ENCODE results near the gene RGS1.

The RGS1 gene

DNA sequence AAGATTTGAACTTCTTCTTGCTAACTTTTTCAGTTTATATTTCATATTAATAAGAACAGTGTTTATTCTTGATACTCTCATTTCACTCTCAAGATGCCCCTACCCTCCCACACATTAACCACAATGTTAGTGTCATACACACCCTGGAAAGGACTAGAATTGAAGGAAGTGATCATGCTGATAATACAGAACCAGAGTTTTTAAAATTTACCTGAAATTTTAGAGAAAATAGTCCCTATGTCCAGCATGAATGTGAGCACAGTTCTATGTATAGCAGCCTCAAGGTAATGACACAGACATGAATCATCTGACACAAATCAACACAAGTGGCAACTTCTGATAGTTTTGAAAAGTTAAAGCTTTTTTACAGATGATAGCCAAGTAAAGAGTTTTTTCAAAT lies 26.0 kb downstream of the RGS1 start:
- TF ChIP-seq RAD21 (IDR thresholded peaks at IDR 0.05; ENCODE audit: low read depth) (no peak), ZBTB7A (IDR thresholded peaks at IDR 0.05; ENCODE audit: low read depth) (no peak), CEBPB (IDR thresholded peaks at IDR 0.05) (no peak), TCF12 (IDR thresholded peaks at IDR 0.05; ENCODE audit: low read depth) (no peak), TAF1 (IDR thresholded peaks at IDR 0.05; ENCODE audit: low read depth) (no peak), YY1 (IDR thresholded peaks at IDR 0.05; ENCODE audit: low read depth) (no peak), EP300 (IDR thresholded peaks at IDR 0.05; ENCODE audit: borderline replicate concordance) (no peak), EGR1 (IDR thresholded peaks at IDR 0.05) (no peak)
- TF ChIP-seq, protein P1, sequence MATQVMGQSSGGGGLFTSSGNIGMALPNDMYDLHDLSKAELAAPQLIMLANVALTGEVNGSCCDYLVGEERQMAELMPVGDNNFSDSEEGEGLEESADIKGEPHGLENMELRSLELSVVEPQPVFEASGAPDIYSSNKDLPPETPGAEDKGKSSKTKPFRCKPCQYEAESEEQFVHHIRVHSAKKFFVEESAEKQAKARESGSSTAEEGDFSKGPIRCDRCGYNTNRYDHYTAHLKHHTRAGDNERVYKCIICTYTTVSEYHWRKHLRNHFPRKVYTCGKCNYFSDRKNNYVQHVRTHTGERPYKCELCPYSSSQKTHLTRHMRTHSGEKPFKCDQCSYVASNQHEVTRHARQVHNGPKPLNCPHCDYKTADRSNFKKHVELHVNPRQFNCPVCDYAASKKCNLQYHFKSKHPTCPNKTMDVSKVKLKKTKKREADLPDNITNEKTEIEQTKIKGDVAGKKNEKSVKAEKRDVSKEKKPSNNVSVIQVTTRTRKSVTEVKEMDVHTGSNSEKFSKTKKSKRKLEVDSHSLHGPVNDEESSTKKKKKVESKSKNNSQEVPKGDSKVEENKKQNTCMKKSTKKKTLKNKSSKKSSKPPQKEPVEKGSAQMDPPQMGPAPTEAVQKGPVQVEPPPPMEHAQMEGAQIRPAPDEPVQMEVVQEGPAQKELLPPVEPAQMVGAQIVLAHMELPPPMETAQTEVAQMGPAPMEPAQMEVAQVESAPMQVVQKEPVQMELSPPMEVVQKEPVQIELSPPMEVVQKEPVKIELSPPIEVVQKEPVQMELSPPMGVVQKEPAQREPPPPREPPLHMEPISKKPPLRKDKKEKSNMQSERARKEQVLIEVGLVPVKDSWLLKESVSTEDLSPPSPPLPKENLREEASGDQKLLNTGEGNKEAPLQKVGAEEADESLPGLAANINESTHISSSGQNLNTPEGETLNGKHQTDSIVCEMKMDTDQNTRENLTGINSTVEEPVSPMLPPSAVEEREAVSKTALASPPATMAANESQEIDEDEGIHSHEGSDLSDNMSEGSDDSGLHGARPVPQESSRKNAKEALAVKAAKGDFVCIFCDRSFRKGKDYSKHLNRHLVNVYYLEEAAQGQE (IDR thresholded peaks at IDR 0.05; ENCODE audit: low read depth) = no peak
- TF ChIP-seq, protein P2, sequence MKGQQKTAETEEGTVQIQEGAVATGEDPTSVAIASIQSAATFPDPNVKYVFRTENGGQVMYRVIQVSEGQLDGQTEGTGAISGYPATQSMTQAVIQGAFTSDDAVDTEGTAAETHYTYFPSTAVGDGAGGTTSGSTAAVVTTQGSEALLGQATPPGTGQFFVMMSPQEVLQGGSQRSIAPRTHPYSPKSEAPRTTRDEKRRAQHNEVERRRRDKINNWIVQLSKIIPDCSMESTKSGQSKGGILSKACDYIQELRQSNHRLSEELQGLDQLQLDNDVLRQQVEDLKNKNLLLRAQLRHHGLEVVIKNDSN (IDR thresholded peaks at IDR 0.05) = no peak
- TF ChIP-seq, protein P3, sequence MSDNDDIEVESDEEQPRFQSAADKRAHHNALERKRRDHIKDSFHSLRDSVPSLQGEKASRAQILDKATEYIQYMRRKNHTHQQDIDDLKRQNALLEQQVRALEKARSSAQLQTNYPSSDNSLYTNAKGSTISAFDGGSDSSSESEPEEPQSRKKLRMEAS (IDR thresholded peaks at IDR 0.05) = no peak

DNA sequence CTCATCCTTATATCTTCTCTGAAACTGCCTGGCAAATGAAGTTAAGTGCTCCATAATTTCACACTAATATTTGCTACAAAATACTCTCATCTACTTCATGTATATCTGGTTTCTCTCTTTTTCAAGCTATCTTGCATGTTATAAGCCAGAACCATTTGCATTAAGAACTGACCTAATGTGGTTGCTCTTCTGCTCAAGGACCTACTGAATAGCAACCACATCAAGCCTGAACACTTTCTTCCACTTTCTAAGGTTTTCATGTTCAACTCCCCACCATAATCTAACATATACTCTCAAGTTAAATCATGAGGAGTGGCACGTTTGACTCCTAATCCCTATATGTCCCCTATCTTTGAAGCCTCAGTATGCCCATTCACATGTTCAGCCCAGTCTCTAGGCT lies 27.2 kb downstream of the RGS1 start:
- TF ChIP-seq ZBTB7A (IDR thresholded peaks at IDR 0.05; ENCODE audit: low read depth) (no peak), RAD21 (IDR thresholded peaks at IDR 0.05; ENCODE audit: low read depth) (no peak), TCF12 (IDR thresholded peaks at IDR 0.05; ENCODE audit: low read depth) (no peak), EP300 (IDR thresholded peaks at IDR 0.05; ENCODE audit: borderline replicate concordance) (no peak), TAF1 (IDR thresholded peaks at IDR 0.05; ENCODE audit: low read depth) (no peak), CREB1 (IDR thresholded peaks at IDR 0.05; ENCODE audit: low read depth) (no peak), FOXM1 (IDR thresholded peaks at IDR 0.05; ENCODE audit: borderline replicate concordance, low read depth) (no peak), NFIC (IDR thresholded peaks at IDR 0.05) (no peak), TEAD4 (IDR thresholded peaks at IDR 0.05) (no peak)
- TF ChIP-seq, protein P3 (IDR thresholded peaks at IDR 0.05) = no peak

DNA sequence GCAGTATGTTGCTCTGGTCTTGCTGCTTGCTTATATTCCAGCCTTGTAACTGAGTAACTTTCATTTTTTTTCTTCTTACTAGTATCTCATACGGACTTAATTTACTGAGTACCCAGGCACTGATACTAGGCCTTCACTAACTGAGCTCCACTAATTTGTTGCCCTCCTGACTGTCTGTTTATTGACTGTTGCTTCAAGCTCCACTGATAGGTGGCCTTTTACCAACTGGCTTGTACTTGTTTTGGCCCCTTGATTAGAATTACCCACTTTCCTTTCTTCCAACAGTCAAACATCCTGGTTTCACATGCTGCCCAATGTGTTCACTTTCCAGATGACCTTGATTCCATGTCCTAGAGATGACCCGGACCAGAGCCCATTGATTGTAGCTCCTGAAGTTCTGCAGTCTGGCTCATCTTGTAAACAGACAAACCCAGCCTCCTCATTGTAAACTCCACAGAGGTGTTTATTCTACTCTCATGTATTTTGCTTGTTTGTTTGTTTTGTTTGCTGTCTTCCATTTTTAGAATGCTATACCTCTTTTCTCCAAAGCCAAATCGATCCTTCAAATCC lies 27.7 kb downstream of the RGS1 start:
- TF ChIP-seq, protein P3 (IDR thresholded peaks at IDR 0.05) = no peak
- TF ChIP-seq EP300 (IDR thresholded peaks at IDR 0.05; ENCODE audit: borderline replicate concordance) = no peak
- TF ChIP-seq ZBTB7A (IDR thresholded peaks at IDR 0.05; ENCODE audit: low read depth) = no peak

DNA sequence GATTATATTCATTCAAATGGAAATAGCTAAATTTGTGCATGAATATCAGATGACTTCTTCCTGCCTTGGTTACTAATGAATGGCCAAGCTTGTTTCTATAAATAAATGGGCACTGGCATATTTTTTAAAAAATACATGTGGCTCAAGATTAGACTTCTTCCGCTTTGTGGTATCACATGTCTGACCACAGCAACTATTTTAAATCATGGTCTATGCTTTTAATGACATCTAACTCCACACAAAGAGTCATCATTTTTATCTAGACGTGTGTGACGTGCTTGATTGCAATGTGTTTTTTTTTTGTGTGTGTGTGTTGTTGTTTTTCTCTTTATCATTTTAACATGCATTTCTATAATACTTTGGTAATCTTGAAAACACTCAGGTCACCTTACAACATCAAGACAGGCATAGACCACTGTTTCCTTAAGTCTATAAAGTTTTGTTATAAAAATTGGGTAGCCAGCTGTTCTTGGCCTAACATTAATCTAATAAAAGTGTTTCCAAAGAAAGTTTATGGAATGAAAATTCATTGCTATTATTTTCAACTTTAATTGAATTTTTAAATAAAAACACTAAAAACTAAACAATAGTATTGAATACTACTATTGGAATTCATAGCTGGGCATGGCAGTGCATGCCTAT lies 29.5 kb downstream of the RGS1 start:
- no peak for TF ChIP-seq RAD21 (IDR thresholded peaks at IDR 0.05; ENCODE audit: low read depth)
- TF ChIP-seq, protein P2 (IDR thresholded peaks at IDR 0.05) = no peak
- no peak for TF ChIP-seq EP300 (IDR thresholded peaks at IDR 0.05; ENCODE audit: borderline replicate concordance)
- TF ChIP-seq CREB1 (IDR thresholded peaks at IDR 0.05; ENCODE audit: low read depth) = no peak
- TF ChIP-seq NFIC (IDR thresholded peaks at IDR 0.05) = no peak
- TF ChIP-seq CEBPB (IDR thresholded peaks at IDR 0.05) = no peak
- no peak for TF ChIP-seq TAF1 (IDR thresholded peaks at IDR 0.05; ENCODE audit: low read depth)

DNA sequence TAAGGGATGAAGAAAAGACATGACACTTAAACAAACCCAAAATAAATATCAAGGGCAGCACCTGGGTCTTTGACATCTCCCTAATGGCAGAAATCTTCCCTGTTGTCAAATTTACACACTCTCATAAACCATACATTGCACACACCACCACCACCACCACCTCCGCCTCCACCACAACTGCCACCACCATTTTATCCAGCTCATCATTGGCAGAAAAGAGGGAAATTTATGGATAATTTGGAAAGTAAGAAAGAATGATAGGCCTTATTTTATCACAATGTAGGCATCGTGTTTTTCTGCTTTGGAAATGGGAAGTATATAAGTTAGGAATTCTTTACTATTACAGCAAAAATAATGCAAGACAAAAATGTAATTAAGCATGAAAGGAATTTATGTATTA lies 33.1 kb downstream of the RGS1 start:
- TF ChIP-seq FOXM1 (IDR thresholded peaks at IDR 0.05; ENCODE audit: borderline replicate concordance, low read depth) (no peak), EGR1 (IDR thresholded peaks at IDR 0.05) (no peak), ZBTB7A (IDR thresholded peaks at IDR 0.05; ENCODE audit: low read depth) (no peak), CREB1 (IDR thresholded peaks at IDR 0.05; ENCODE audit: low read depth) (no peak), TCF12 (IDR thresholded peaks at IDR 0.05; ENCODE audit: low read depth) (no peak)
- TF ChIP-seq, protein P2 (IDR thresholded peaks at IDR 0.05) = no peak
- TF ChIP-seq, protein P1 (IDR thresholded peaks at IDR 0.05; ENCODE audit: low read depth) = no peak
